ENCODE data around the gene ASIC5.

ASIC5 gene

DNA sequence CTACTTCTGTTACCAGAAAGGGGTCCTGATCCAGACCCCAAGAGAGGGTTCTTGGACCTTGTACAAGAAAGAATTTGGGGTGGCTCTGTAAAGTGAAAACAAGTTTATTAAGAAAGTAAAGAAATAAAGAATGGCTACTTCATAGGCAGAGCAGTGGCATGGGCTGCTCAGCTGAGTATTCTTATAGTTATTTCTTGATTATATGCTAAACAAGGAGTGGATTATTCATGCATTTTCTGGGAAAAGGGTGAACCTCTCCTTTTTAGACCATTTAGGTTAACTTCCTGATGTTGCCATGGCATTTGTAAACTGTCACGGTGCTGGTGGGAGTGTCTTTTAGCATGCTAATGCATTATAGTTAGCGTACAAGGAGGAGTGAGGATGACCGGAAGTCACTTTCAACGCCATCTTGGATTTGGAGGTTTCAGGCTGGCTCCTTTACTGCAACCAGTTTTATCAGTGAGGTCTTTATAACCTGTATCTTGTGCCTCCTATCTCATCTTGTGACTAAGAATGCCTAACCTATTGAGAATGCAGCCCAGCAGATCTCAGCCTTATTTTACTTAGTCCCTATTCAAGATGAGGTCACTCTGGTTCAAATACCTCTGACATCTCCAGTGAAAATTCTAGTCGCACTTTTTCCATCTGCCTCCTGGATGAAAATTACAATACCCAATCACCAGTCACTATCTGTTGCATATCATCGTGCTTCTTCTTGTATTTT, 21.9 kb upstream of the ASIC5 start:
- Histone ChIP-seq H3K27ac (ENCODE audit: low read depth, low read length) (no peak overlapping the region), H3K27me3 (ENCODE audit: insufficient read depth, low read length, poor library complexity) (no peaks in the 10 kb centered on the region)
- no CpG with 5 or more reads among the region's 6 CpGs for WGBS (ENCODE audit: extremely low coverage, insufficient coverage, low lambda C conversion rate)

DNA sequence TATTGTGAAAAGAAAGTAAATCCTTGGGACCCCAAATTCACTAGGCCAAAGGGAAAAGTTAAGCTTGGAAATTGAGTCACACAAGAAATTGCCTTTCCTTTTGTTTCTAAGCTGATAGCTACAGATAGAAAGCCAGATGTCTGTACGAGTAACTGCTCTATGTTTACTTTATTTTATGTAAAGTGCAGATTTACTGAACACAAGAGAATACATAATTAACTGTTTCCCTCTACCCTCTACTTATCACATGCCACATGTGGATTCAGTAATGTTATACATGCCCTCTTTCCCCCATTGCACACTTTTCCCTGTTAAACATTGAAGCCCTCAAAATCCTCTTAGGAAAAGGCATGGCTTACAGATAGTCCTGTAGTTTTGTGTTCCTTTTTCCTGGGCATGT, 21.0 kb upstream of the ASIC5 start:
- Histone ChIP-seq H3K4me3 (ENCODE audit: low read length) (no peak overlapping the region), H2AK5ac (ENCODE audit: low read length) (no peak overlapping the region), H3K18ac (ENCODE audit: low read length) (no peak overlapping the region), H3K4me2 (ENCODE audit: low read length) (no peak overlapping the region), H4K5ac (ENCODE audit: low read length) (no peak overlapping the region), H3K36me3 (ENCODE audit: control insufficient read depth, insufficient read depth, low read length) (no peaks in the 10 kb centered on the region), H3K79me2 (ENCODE audit: control insufficient read depth, insufficient read depth, low read length) (no peaks in the 10 kb centered on the region), H3K4ac (ENCODE audit: low read depth, low read length) (no peak overlapping the region), H2BK120ac (ENCODE audit: low read depth, low read length) (no peak overlapping the region), H3K27me3 (ENCODE audit: insufficient read depth, low read length, poor library complexity) (no peaks in the 10 kb centered on the region), H3K79me1 (ENCODE audit: low read length) (no peaks in the 10 kb centered on the region), H4K8ac (ENCODE audit: low read depth, low read length) (no peak overlapping the region), H2BK5ac (ENCODE audit: low read length) (no peak overlapping the region), H3K23ac (ENCODE audit: low read length) (no peak overlapping the region), H2BK15ac (replicated peaks; ENCODE audit: low read depth) (no peak overlapping the region), H3K4me1 (ENCODE audit: control insufficient read depth, low read depth, low read length) (no peaks in the 10 kb centered on the region), H3K9ac (ENCODE audit: low read length) (no peak overlapping the region), H3K27ac (ENCODE audit: low read depth, low read length) (no peak overlapping the region), H3K56ac (ENCODE audit: low read length) (no peak overlapping the region)
- WGBS (ENCODE audit: extremely low coverage, insufficient coverage, low lambda C conversion rate): no CpG with 5 or more reads among the region's 1 CpG
- no peak for DNase-seq

More for the DNA sequence above, 21.9 kb upstream of the ASIC5 start:
- H3K79me1 ChIP-seq (ENCODE audit: low read length): no peaks in the 10 kb centered on the region
- no peak overlapping the region for H2BK15ac ChIP-seq (replicated peaks; ENCODE audit: low read depth)
- H3K23ac ChIP-seq (ENCODE audit: low read length): no peak overlapping the region
- no peak overlapping the region for H3K4ac ChIP-seq (ENCODE audit: low read depth, low read length)
- H3K36me3 ChIP-seq (ENCODE audit: control insufficient read depth, insufficient read depth, low read length): no peaks in the 10 kb centered on the region
- no peak for DNase-seq
- H3K4me2 ChIP-seq (ENCODE audit: low read length): no peak overlapping the region
- no peaks in the 10 kb centered on the region for H3K4me1 ChIP-seq (ENCODE audit: control insufficient read depth, low read depth, low read length)
- no peak overlapping the region for H4K5ac ChIP-seq (ENCODE audit: low read length)
- no peak overlapping the region for H3K9ac ChIP-seq (ENCODE audit: low read length)
- no peak overlapping the region for H3K56ac ChIP-seq (ENCODE audit: low read length)
- no peak overlapping the region for H3K18ac ChIP-seq (ENCODE audit: low read length)
- H2AK5ac ChIP-seq (ENCODE audit: low read length): no peak overlapping the region
- H4K8ac ChIP-seq (ENCODE audit: low read depth, low read length): no peak overlapping the region
- no peaks in the 10 kb centered on the region for H3K79me2 ChIP-seq (ENCODE audit: control insufficient read depth, insufficient read depth, low read length)
- H2BK5ac ChIP-seq (ENCODE audit: low read length): no peak overlapping the region
- H3K4me3 ChIP-seq (ENCODE audit: low read length): no peak overlapping the region
- H2BK120ac ChIP-seq (ENCODE audit: low read depth, low read length): no peak overlapping the region

DNA sequence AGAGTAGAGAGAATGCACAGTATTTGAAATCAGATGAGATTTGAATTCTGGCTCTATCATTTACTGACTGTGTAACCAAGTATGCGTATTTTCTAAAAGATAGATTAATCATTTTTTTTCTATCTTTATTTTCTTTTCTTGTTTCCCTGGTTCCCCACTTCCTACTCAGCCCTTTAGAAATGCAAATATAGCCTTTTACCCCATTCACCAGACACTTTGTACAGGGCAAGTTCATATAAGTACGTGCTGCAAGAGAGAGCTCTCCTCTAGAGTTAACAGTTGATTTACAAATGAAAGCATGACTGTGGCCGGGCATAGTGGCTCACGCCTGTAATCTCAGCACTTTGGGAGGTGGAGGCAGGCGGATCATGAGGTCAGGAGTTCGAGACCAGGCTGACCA, 19.6 kb upstream of the ASIC5 start:
- Histone ChIP-seq H3K56ac (ENCODE audit: low read length) (no peak overlapping the region), H2AK5ac (ENCODE audit: low read length) (no peak overlapping the region), H3K18ac (ENCODE audit: low read length) (no peak overlapping the region), H4K5ac (ENCODE audit: low read length) (no peak overlapping the region), H3K4me1 (ENCODE audit: control insufficient read depth, low read depth, low read length) (no peaks in the 10 kb centered on the region), H3K36me3 (ENCODE audit: control insufficient read depth, insufficient read depth, low read length) (no peaks in the 10 kb centered on the region), H3K9ac (ENCODE audit: low read length) (no peak overlapping the region), H2BK5ac (ENCODE audit: low read length) (no peak overlapping the region), H3K23ac (ENCODE audit: low read length) (no peak overlapping the region), H3K79me2 (ENCODE audit: control insufficient read depth, insufficient read depth, low read length) (no peaks in the 10 kb centered on the region), H3K4me3 (ENCODE audit: low read length) (no peak overlapping the region), H3K27me3 (ENCODE audit: insufficient read depth, low read length, poor library complexity) (no peaks in the 10 kb centered on the region), H3K79me1 (ENCODE audit: low read length) (no peaks in the 10 kb centered on the region), H3K4ac (ENCODE audit: low read depth, low read length) (no peak overlapping the region), H3K27ac (ENCODE audit: low read depth, low read length) (no peak overlapping the region), H2BK120ac (ENCODE audit: low read depth, low read length) (no peak overlapping the region), H3K4me2 (ENCODE audit: low read length) (no peak overlapping the region), H4K8ac (ENCODE audit: low read depth, low read length) (no peak overlapping the region), H2BK15ac (replicated peaks; ENCODE audit: low read depth) (no peak overlapping the region)
- WGBS (ENCODE audit: extremely low coverage, insufficient coverage, low lambda C conversion rate): no CpG with 5 or more reads among the region's 6 CpGs
- DNase-seq: no peak

- DNase-seq: no peak
- Histone ChIP-seq H3K4me1 (ENCODE audit: control insufficient read depth, low read depth, low read length) (no peaks in the 10 kb centered on the region), H3K79me1 (ENCODE audit: low read length) (no peaks in the 10 kb centered on the region), H3K4ac (ENCODE audit: low read depth, low read length) (no peak overlapping the region), H3K36me3 (ENCODE audit: control insufficient read depth, insufficient read depth, low read length) (no peaks in the 10 kb centered on the region), H3K4me2 (ENCODE audit: low read length) (no peak overlapping the region), H2BK5ac (ENCODE audit: low read length) (no peak overlapping the region), H2BK120ac (ENCODE audit: low read depth, low read length) (no peak overlapping the region), H3K27ac (ENCODE audit: low read depth, low read length) (no peak overlapping the region), H3K23ac (ENCODE audit: low read length) (no peak overlapping the region), H3K18ac (ENCODE audit: low read length) (no peak overlapping the region), H3K9ac (ENCODE audit: low read length) (no peak overlapping the region), H4K8ac (ENCODE audit: low read depth, low read length) (no peak overlapping the region), H3K27me3 (ENCODE audit: insufficient read depth, low read length, poor library complexity) (no peaks in the 10 kb centered on the region), H2AK5ac (ENCODE audit: low read length) (no peak overlapping the region), H4K5ac (ENCODE audit: low read length) (no peak overlapping the region), H2BK15ac (replicated peaks; ENCODE audit: low read depth) (no peak overlapping the region), H3K4me3 (ENCODE audit: low read length) (no peak overlapping the region), H3K79me2 (ENCODE audit: control insufficient read depth, insufficient read depth, low read length) (no peaks in the 10 kb centered on the region), H3K56ac (ENCODE audit: low read length) (no peak overlapping the region)
- WGBS (ENCODE audit: extremely low coverage, insufficient coverage, low lambda C conversion rate): no CpG with 5 or more reads among the region's 3 CpGs
Observed at GRCh38 chr4:155883895-155884294, 17.8 kb upstream of the ASIC5 start.

DNA sequence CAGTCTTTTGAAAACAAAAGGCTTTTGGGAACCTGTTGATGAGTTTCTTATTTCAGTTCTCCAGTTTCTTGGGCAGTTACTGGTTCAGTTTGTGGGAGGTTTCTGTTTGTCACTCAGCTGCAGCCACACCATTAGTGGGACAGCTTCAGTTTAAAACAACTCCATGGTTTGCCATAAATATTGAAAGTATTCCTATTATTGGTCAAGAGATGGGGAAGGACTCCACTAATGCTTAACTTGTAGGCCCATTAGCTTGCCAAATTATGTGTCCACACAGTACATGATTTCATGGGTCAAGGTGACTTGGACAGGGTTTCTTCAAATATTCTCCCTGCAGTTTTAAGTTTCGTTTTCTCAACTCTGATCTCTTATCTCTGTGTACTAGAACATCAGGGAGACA, 15.5 kb upstream of the ASIC5 start:
- no peaks in the 10 kb centered on the region for H3K36me3 ChIP-seq (ENCODE audit: control insufficient read depth, insufficient read depth, low read length)
- no peak overlapping the region for H3K4ac ChIP-seq (ENCODE audit: low read depth, low read length)
- no peak overlapping the region for H3K23ac ChIP-seq (ENCODE audit: low read length)
- no peak overlapping the region for H3K56ac ChIP-seq (ENCODE audit: low read length)
- no peak overlapping the region for H2BK15ac ChIP-seq (replicated peaks; ENCODE audit: low read depth)
- H2AK5ac ChIP-seq (ENCODE audit: low read length): no peak overlapping the region
- H2BK5ac ChIP-seq (ENCODE audit: low read length): no peak overlapping the region
- no peak overlapping the region for H3K4me3 ChIP-seq (ENCODE audit: low read length)
- no peak for DNase-seq
- no peak overlapping the region for H4K8ac ChIP-seq (ENCODE audit: low read depth, low read length)
- no peaks in the 10 kb centered on the region for H3K27me3 ChIP-seq (ENCODE audit: insufficient read depth, low read length, poor library complexity)
- no peaks in the 10 kb centered on the region for H3K79me1 ChIP-seq (ENCODE audit: low read length)
- no peak overlapping the region for H4K5ac ChIP-seq (ENCODE audit: low read length)
- no peak overlapping the region for H3K4me2 ChIP-seq (ENCODE audit: low read length)
- WGBS (ENCODE audit: extremely low coverage, insufficient coverage, low lambda C conversion rate): no CpG with 5 or more reads among the region's 1 CpG
- no peaks in the 10 kb centered on the region for H3K4me1 ChIP-seq (ENCODE audit: control insufficient read depth, low read depth, low read length)
- H3K18ac ChIP-seq (ENCODE audit: low read length): no peak overlapping the region
- H3K27ac ChIP-seq (ENCODE audit: low read depth, low read length): no peak overlapping the region
- H3K9ac ChIP-seq (ENCODE audit: low read length): no peak overlapping the region
- no peaks in the 10 kb centered on the region for H3K79me2 ChIP-seq (ENCODE audit: control insufficient read depth, insufficient read depth, low read length)
- H2BK120ac ChIP-seq (ENCODE audit: low read depth, low read length): no peak overlapping the region

DNA sequence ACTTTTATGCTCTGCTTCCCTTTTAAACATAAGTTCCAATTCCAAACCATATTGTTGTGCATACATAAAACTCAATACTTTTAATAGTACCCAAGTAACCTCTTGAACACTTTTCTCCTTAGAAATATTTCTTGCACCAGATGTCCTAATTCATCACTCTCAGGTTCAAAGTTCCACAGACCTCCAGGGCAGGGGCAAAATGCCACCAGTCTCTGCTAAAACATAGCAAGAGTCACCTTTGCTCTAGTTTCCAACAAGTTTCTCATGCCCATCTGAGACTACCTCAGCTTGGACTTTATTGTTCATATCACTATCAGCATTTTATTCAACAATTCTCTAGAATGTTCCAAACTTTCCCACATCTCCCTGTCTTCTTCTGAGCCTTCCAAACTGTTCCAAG, 13.7 kb upstream of the ASIC5 start:
- Histone ChIP-seq H3K56ac (ENCODE audit: low read length) (no peak overlapping the region), H3K4me1 (ENCODE audit: control insufficient read depth, low read depth, low read length) (no peaks in the 10 kb centered on the region), H3K79me1 (ENCODE audit: low read length) (no peaks in the 10 kb centered on the region), H2BK120ac (ENCODE audit: low read depth, low read length) (no peak overlapping the region), H4K8ac (ENCODE audit: low read depth, low read length) (no peak overlapping the region), H3K4ac (ENCODE audit: low read depth, low read length) (no peak overlapping the region), H3K9ac (ENCODE audit: low read length) (no peak overlapping the region), H4K5ac (ENCODE audit: low read length) (no peak overlapping the region), H3K36me3 (ENCODE audit: control insufficient read depth, insufficient read depth, low read length) (no peaks in the 10 kb centered on the region), H2BK5ac (ENCODE audit: low read length) (no peak overlapping the region), H3K27ac (ENCODE audit: low read depth, low read length) (no peak overlapping the region), H3K79me2 (ENCODE audit: control insufficient read depth, insufficient read depth, low read length) (no peaks in the 10 kb centered on the region), H2BK15ac (replicated peaks; ENCODE audit: low read depth) (no peak overlapping the region), H3K4me3 (ENCODE audit: low read length) (no peak overlapping the region), H3K23ac (ENCODE audit: low read length) (no peak overlapping the region), H3K4me2 (ENCODE audit: low read length) (no peak overlapping the region), H3K27me3 (ENCODE audit: insufficient read depth, low read length, poor library complexity) (no peaks in the 10 kb centered on the region), H3K18ac (ENCODE audit: low read length) (no peak overlapping the region), H2AK5ac (ENCODE audit: low read length) (no peak overlapping the region)
- no peak for DNase-seq

Measured in mesendoderm (in vitro differentiated cells).